Activated CD8-positive, alpha-beta memory T cell treated with anti-CD3 and anti-CD28 coated beads, Interleukin-2, amount 50 U/mL, for 1 hour (primary cell): ENCODE measurements around the gene EVI5.
"Not testable (repeated sequence)": the region's sequence is repeated elsewhere in the genome, so short reads cannot be mapped to it uniquely, and the experiment has no call there.

Experiments used
- DNase-seq: peaks from one replicate; pipeline ENCODE4 v3.0.0-alpha.2; 2020; ENCODE audit errors: extremely low read depth

The EVI5 gene

DNA sequence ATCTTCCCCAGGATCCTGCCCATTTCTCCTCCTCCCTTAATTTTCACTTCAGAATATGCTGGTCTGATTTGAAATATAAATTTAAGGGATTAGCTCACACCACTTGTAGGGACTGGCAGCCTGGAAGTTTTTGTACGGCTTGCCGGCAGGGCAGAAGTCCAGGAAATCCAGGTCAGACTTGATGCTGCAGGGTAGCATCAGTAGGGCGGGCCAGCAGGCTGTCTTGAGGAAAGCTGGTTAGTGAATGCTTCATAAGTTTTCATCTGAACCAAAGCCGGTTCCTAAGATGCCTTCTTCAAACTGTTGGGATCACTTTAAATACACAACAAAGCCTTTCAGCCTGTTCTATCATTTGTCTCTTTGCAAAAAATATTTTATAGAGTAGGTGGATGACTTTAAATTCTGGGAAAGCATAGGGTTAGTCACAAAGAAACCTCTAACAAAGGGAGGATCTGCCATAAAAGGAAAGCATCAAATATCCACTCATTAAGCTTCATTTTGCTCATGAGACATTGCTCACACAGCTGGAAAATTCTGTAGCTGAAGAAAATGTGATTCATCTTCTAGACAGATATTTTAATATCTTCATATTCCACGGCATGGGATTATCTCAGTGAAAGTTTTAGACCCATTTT is 207.5 kb downstream of the EVI5 start:
- DNase-seq: no peak

DNA sequence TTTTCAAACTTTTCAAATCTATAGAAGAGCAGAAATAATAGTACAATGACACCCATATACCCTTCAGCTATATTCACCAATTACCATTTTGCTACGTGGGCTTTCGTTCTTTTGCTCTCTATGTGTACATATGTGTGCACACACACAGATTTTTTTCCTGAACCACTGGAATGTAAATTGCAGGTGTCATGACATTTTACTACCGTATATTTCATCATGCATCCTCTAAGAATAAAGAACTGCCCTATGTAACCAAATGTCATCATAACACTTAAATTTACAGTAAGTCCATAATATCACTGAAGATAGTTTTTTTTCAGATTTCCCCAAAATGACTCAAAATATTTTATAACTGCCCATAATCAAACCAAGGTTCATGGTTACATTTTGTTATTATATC is 209.8 kb downstream of the EVI5 start:
- DNase-seq: no peak

- no peak for DNase-seq
Observed at GRCh38 chr1:92572520-92572919, 212.4 kb downstream of the EVI5 start.

GRCh38 chr1:92571578-92571977 is 213.3 kb downstream of the EVI5 start:
- no peak for DNase-seq

- DNase-seq: no peak
Observed at GRCh38 chr1:92567211-92567868, 217.6 kb downstream of the EVI5 start.

DNA sequence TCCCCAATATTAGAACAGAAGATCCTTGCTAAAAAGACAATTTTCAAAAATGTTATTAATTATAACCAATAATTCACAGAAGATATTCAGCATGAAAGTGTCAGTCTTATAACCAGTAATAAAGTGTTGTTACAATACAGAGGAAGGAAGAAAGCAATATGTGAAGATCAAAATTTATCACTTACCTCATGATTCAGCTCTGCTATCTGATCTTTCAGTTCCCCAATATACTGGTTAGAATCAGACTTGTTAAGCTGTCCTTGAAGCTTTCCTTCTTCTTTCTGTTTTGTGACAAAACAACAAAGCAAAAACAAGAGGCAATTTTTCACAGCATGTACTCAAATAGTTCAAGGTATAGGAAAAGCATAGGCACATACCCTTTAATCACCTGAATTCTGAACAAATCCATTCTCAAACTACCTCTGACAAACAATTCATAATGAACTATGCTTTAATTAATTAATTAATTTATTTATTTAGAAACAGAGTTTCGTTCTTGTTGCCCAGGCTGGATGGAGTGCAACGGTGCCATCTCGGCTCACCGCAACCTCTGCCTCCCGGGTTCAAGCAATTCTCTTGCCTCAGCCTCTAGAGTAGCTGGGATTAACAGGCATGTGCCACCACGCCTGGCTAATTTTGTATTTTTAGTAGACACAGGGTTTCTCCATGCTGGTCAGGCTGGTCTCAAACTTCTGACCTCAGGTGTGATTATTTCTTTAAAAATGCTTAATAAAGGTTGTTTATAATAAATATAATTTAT is 221.3 kb downstream of the EVI5 start:
- no peak for DNase-seq

- no peak for DNase-seq
Observed at GRCh38 chr1:92556350-92556749, 228.6 kb downstream of the EVI5 start.

DNA sequence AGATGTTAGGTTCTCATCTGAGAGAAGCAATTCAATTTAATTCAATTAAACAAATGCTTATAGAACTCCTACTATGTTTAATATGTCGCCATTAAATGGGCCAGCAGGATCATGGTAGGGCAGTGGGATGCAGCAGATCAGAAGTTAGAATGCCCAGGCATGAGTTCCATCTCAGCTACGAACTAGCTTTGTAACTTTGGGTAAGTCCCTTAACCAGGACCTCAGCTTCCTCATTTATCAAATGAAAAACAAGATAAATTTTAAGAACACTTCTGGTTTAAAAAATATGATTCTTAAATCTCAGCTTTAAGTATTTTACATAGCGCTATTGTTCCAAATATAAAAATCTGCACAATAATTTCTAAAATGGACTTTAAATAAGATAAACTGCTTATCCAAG is 230.7 kb downstream of the EVI5 start:
- DNase-seq: no peak

GRCh38 chr1:92551916-92552315 is 233.0 kb downstream of the EVI5 start:
- no peak for DNase-seq

DNA sequence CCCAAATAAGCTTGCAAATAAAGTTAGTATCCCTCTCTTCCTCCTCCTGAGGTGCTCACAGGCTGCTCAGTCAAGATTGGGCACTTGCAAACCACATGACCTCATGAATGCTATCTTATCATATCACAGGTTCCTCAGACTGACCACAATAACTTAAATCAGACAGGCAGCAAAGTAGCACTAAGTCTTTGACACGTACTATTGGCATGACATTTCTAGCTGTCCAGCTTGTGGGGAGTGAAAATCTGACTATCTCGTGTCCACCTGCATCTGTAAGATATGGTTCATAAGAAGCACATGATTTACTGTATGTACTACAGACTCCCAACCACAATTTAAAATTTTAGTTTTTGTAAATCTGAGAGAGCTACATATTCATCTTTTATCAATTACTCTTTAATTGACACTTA is 240.1 kb downstream of the EVI5 start:
- DNase-seq: no peak

DNA sequence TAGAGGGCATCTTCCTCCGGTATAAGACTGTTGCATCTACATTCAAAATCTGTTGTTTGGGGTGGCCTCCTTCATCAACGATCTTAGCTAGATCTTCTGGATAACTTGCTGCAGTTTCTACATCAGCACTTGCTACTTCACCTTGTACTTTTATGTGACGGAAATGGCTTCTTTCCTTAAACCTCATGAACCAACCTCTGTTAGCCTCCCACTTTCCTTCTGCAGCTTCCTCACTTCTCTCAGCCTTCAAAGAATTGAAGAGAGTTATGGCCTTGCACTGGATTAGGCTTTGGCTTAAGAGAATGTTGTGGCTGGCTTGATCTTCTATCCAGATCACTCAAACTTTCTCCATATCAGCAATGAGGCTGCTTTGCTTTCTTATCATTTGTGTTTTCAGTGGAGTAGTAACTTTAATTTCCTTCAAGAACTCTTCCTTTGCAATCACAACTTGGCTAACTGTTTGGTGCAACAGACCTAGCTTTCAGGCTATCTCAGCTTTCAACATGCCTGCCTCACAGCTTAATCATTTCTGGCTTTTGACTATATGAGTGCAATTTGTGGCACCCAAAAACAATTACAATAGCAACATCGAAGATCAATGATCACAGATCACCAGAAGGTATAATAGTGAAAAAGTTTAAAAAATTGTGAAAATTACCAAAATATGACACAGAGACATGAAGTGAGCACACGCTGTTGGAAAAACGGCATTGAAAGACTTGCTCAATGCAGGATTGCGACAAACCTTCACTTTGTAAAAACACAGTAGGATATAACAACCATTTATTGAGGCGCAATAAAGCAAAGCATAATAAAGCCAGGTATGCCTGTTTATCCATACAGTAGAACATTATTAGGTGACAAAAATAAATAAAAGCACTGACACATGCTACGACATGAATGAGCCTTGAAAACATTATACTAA is 241.5 kb downstream of the EVI5 start:
- DNase-seq: no peak

DNA sequence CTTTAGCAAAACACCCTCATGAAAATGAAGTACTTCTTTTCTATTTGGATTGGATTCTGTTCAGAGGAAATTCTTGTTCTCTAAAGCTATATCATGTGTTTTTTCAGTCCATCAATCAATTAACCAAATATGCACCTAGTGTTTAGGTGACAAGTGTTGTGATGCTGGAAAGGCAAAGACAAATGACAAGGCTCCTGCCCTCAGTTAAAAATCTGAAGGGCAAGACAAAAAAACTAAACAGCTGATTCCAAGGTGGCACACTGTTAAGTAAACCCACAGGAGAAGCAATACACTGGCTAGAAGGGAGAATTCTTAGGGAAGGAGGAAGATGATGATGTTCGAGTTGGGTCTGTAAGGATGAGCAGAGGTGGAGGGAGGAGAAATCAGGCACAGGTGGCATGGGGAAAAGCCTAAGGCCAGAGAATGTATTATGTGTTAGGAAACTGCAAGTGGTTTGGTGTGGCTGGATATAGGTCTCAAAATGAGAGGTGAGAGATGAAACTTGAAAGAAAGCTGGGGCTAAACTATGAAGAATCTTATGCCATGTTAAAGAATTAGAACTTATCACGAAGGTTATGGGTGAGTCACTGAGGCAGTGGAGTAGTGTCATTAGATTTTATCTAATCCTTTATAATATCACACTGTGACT is 246.4 kb downstream of the EVI5 start:
- DNase-seq: no peak

DNA sequence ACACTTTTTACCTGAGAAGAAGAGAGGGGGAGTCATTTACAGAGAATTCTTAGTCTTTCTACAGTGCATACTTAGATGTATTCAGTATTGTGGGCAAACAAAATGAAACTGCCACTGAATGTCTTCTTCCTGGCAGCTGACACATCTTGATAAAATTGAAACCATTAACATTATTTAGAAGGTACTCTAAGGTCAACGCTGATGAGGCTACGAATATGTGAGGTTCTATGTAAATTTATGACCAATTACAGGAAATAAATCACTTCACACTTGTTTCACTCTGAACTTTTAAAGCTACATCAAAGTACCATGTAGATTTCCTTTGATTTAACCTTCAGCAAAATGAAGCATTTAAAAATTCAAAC is 246.9 kb downstream of the EVI5 start:
- DNase-seq: no peak

GRCh38 chr1:92536980-92537884 is 247.7 kb downstream of the EVI5 start:
- DNase-seq: no peak

GRCh38 chr1:92536211-92536979 is 248.5 kb downstream of the EVI5 start:
- DNase-seq: no peak

DNA sequence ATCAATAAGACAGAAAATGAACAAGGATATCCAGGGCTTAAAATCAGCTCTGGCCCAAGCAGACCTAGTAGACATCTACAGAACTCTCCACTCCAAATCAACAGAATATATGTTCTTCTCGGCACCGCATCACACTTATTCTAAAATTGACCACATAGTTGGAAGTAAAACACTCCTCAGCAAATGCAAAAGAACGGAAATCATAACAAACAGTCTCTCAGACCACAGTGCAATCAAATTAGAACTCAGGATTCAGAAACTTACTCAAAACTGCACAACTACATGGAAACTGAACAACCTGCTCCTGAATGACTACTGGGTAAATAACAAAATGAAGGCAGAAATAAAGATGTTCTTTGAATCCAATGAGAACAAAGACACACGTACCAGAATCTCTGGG is 252.5 kb downstream of the EVI5 start:
- DNase-seq: not testable (repeated sequence)

DNA sequence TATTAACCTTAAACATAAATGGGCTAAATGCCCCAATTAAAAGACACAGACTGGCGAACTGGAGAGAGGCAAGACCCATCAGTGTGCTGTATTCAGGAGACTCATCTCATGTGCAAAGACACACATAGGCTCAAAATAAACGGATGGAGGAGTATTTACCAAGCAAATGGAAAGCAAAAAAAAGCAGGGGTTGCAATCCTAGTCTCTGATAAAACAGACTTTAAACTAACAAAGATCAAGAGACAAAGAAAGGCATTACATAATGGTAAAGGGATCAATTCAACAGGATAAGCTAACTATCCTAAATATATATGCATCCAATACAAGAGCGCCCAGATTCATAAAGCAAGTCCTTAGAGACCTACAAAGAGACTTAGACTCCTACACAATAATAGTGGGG is 253.0 kb downstream of the EVI5 start:
- DNase-seq: not testable (repeated sequence)

DNA sequence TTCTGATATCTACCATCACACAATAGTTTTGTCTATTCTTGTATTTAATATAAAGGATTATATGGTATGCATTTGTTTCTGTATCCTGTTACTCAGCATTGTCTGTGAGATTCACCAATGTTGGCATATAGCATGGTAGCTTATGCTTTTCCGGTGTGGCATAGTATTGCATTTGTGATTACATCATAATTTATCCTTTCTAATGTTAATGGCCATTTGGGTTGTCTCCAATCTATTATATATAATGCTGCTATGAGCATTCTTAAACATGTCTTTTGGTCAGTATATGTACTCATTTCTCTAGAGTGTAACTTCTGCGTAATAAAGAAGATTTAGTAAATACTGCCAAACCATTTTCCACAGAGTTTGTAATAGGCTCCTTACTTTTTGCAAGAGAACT is 257.2 kb downstream of the EVI5 start:
- no peak for DNase-seq

GRCh38 chr1:92524944-92525590 is 259.8 kb downstream of the EVI5 start:
- DNase-seq: not testable (repeated sequence)
